T follicular helper cell (primary cell): ENCODE results near the gene RBM26.
"Not testable (repeated sequence)": the region's sequence is repeated elsewhere in the genome, so short reads cannot be mapped to it uniquely, and the experiment has no call there.

Source experiments
- DNase-seq: peaks from one replicate; pipeline ENCODE4 v3.0.0-alpha.2; 2020; ENCODE audit warnings: low read depth

Gene RBM26

DNA sequence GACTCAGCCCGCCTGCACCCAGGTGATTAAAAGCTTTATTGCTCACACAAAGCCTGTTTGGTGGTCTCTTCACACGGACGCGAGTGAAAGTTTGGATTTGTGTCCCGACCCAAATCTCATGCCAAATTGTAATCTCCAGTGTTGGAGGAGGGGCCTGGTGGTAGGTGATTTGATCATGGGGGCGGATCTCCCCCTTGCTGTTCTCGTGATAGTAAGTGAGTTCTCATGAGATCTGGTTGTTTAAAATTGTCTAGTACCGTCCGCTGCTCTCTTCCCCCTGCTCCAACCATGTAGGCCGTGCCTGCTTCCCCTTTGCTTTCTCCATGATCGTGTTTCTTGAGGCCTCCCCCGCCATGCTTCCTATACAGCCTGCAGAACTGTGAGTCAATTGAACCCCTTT lies 126.3 kb downstream of the RBM26 start:
- not testable (repeated sequence) for DNase-seq

DNA sequence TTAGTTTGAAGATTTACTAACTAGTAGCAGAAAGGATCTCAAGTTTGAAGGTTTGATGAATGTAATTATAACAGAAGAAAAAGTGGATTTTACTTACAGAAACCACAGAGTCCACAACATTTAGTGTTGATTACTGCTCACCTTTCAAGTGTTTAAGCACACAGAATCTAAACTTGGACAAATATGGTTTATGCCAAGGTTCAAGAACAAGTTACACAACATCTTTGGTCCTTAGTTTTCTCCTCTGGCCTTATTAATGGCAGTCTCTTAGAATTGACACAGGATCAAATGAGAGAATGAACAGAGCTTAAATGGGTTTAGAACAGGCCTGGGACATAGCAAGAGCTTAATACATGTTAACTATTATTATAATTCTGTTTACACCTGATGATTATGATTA lies 133.0 kb downstream of the RBM26 start:
- no peak for DNase-seq

DNA sequence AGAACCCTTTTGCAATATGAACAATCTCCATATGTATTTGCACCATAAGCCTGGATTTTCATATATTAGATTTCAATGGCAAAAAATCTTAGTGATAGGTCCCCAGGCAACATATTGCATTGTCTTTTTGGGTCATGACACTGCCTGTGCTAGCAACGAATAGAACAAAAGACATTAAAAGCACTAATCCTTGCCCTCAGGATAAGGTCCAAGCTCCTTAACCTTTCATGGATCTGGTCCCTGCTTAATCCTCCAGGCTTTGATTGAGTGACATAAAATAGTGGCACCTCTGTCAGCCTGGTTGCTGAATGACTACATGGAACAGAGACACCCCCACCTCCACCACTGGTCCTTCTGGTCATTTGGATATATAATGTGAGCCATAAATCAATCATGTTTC lies 134.4 kb downstream of the RBM26 start:
- DNase-seq = no peak

DNA sequence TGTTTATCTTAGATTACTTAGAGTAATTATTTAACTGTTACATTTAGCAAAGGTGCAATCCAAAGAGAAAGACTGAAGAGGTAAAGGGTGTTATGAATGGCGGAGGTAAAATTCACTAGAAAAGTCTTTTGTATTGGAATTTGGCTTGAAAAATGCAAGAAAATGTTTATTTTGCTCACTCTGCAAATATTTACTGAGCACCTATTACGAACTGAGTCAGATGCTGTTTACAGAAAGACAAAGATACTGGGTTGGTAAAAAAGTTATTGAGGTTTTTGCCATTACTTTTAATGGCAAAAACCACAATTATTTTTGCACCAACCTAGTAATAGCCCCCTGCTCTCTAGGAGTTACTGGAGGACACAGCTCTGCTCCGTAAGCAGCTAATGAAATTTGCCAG lies 135.2 kb downstream of the RBM26 start:
- no peak for DNase-seq
